ENCODE results near the gene KCNJ6.

Gene KCNJ6

GRCh38 chr21:37904856-37905255, 11.4 kb downstream of the KCNJ6 start:
- peak; percentile 52 for DNase-seq

- no peak for DNase-seq
Observed at GRCh38 chr21:37903396-37903795, 12.9 kb downstream of the KCNJ6 start.

- peak; percentile 25 for DNase-seq
Observed at GRCh38 chr21:37899146-37899545, 17.1 kb downstream of the KCNJ6 start.

GRCh38 chr21:37896788-37897187, 19.5 kb downstream of the KCNJ6 start:
- DNase-seq, result no peak

GRCh38 chr21:37891972-37892371, 24.3 kb downstream of the KCNJ6 start:
- no peak for DNase-seq

- DNase-seq, result no peak
Observed at GRCh38 chr21:37888659-37889058, 27.6 kb downstream of the KCNJ6 start.

- DNase-seq, result no peak
Observed at GRCh38 chr21:37886726-37887299, 29.4 kb downstream of the KCNJ6 start.

- no peak for DNase-seq
Observed at GRCh38 chr21:37886120-37886519, 30.1 kb downstream of the KCNJ6 start.

- peak; percentile 95 for DNase-seq
Observed at GRCh38 chr21:37878946-37879660, 37.2 kb downstream of the KCNJ6 start.

GRCh38 chr21:37877888-37878684, 38.2 kb downstream of the KCNJ6 start:
- DNase-seq, result no peak

- DNase-seq, result peak; percentile 45
Observed at GRCh38 chr21:37877171-37877570, 39.1 kb downstream of the KCNJ6 start.

- DNase-seq, result no peak
Observed at GRCh38 chr21:37876561-37876960, 39.7 kb downstream of the KCNJ6 start.

GRCh38 chr21:37874904-37875780, 41.1 kb downstream of the KCNJ6 start:
- DNase-seq, result no peak

- DNase-seq, result no peak
Observed at GRCh38 chr21:37874481-37874880, 41.8 kb downstream of the KCNJ6 start.

GRCh38 chr21:37873655-37874054, 42.6 kb downstream of the KCNJ6 start:
- peak; percentile 26 for DNase-seq

GRCh38 chr21:37871121-37871862, 45.0 kb downstream of the KCNJ6 start:
- DNase-seq, result peak; percentile 88

- DNase-seq, result no peak
Observed at GRCh38 chr21:37870221-37870620, 46.0 kb downstream of the KCNJ6 start.

GRCh38 chr21:37869661-37870060, 46.6 kb downstream of the KCNJ6 start:
- DNase-seq, result no peak

- peak; percentile 69 for DNase-seq
Observed at GRCh38 chr21:37868446-37869295, 47.6 kb downstream of the KCNJ6 start.

- no peak for DNase-seq
Observed at GRCh38 chr21:37866027-37866426, 50.2 kb downstream of the KCNJ6 start.

- no peak for DNase-seq
Observed at GRCh38 chr21:37865156-37865555, 51.1 kb downstream of the KCNJ6 start.

All from fibroblast of upper back skin (primary cell).